ENCODE data around the gene SDSL.

Gene SDSL

GRCh38 chr12:113466454-113467141 lies 44.4 kb downstream of the SDSL start:
- TF ChIP-seq TAF1 (IDR thresholded peaks at IDR 0.05; ENCODE audit: borderline replicate concordance, insufficient read depth, low read length) (no peak), FOXP2 (optimal IDR thresholded peaks at IDR 0.05; ENCODE audit: borderline replicate concordance, extremely low read depth, extremely low read length, insufficient read depth) (no peak), REST (IDR thresholded peaks at IDR 0.05; ENCODE audit: insufficient read depth in 1 of 2, low read depth in 2 of 2, low read length in 2 of 2) (no peak), POLR2AphosphoS5 (IDR thresholded peaks at IDR 0.05; ENCODE audit: low read depth, low read length) (no peak), SIN3A (IDR thresholded peaks at IDR 0.05; ENCODE audit: borderline replicate concordance, insufficient read depth, low read length) (no peak)

GRCh38 chr12:113467142-113467501 lies 44.9 kb downstream of the SDSL start:
- TF ChIP-seq POLR2AphosphoS5 (IDR thresholded peaks at IDR 0.05; ENCODE audit: low read depth, low read length): no peak

GRCh38 chr12:113467502-113468364 lies 45.6 kb downstream of the SDSL start:
- no peak for TF ChIP-seq TAF1 (IDR thresholded peaks at IDR 0.05; ENCODE audit: borderline replicate concordance, insufficient read depth, low read length)
- TF ChIP-seq REST (IDR thresholded peaks at IDR 0.05; ENCODE audit: insufficient read depth in 1 of 2, low read depth in 2 of 2, low read length in 2 of 2): no peak
- TF ChIP-seq SIN3A (IDR thresholded peaks at IDR 0.05; ENCODE audit: borderline replicate concordance, insufficient read depth, low read length): no peak
- no peak for TF ChIP-seq FOXP2 (optimal IDR thresholded peaks at IDR 0.05; ENCODE audit: borderline replicate concordance, extremely low read depth, extremely low read length, insufficient read depth)
- no peak for TF ChIP-seq POLR2AphosphoS5 (IDR thresholded peaks at IDR 0.05; ENCODE audit: low read depth, low read length)

- TF ChIP-seq SIN3A (IDR thresholded peaks at IDR 0.05; ENCODE audit: borderline replicate concordance, insufficient read depth, low read length) (no peak), POLR2AphosphoS5 (IDR thresholded peaks at IDR 0.05; ENCODE audit: low read depth, low read length) (no peak), REST (IDR thresholded peaks at IDR 0.05; ENCODE audit: insufficient read depth in 1 of 2, low read depth in 2 of 2, low read length in 2 of 2) (no peak)
Measured at GRCh38 chr12:113468365-113469223, 46.4 kb downstream of the SDSL start.

GRCh38 chr12:113469224-113469948 lies 47.2 kb downstream of the SDSL start:
- TF ChIP-seq FOXP2 (optimal IDR thresholded peaks at IDR 0.05; ENCODE audit: borderline replicate concordance, extremely low read depth, extremely low read length, insufficient read depth) (no peak), POLR2AphosphoS5 (IDR thresholded peaks at IDR 0.05; ENCODE audit: low read depth, low read length) (no peak), REST (IDR thresholded peaks at IDR 0.05; ENCODE audit: insufficient read depth in 1 of 2, low read depth in 2 of 2, low read length in 2 of 2) (no peak), SIN3A (IDR thresholded peaks at IDR 0.05; ENCODE audit: borderline replicate concordance, insufficient read depth, low read length) (no peak), TAF1 (IDR thresholded peaks at IDR 0.05; ENCODE audit: borderline replicate concordance, insufficient read depth, low read length) (no peak)
